Adipocyte (in vitro differentiated cells): ENCODE results near the gene TCERG1.

Experiments
- DNase-seq: peaks from one replicate; pipeline ENCODE4 v3.0.0-alpha.2; 2015; ENCODE audit warnings: low read depth
- H3K27me3 ChIP-seq: replicated peaks from 2 replicates; pipeline ENCODE4 v1.7.0; 2013; ENCODE audit warnings: mild to moderate bottlenecking, low read length, moderate library complexity; ENCODE audit not compliant: control insufficient read depth, insufficient read depth
- H3K36me3 ChIP-seq: 2 replicates; pipeline ENCODE4 v1.7.0; 2013; ENCODE audit warnings: low read length, mild to moderate bottlenecking, moderate library complexity; ENCODE audit not compliant: control insufficient read depth, insufficient read depth, severe bottlenecking
- H3K4me1 ChIP-seq: 2 replicates; pipeline ENCODE4 v1.7.0; 2013; ENCODE audit warnings: mild to moderate bottlenecking, low read length, moderate library complexity; ENCODE audit not compliant: control insufficient read depth, insufficient read depth
- H3K4me3 ChIP-seq: 2 replicates; pipeline ENCODE4 v1.7.0; 2013; ENCODE audit warnings: mild to moderate bottlenecking, low read length, moderate library complexity
- H3K9ac ChIP-seq: 2 replicates; pipeline ENCODE4 v1.7.0; 2013; ENCODE audit warnings: mild to moderate bottlenecking, low read length, moderate library complexity
- H3K9me3 ChIP-seq: 2 replicates; pipeline ENCODE4 v1.7.0; 2013; ENCODE audit warnings: mild to moderate bottlenecking, low read length, moderate library complexity; ENCODE audit not compliant: control insufficient read depth

TCERG1 gene

GRCh38 chr5:146426853-146427618 lies 20.1 kb upstream of the TCERG1 start:
- Histone ChIP-seq H3K9me3 (no peaks in the 10 kb centered on the region), H3K9ac (no peak overlapping the region), H3K36me3 (no peaks in the 10 kb centered on the region), H3K27me3 (peaks cover 20% of the 10 kb centered on the region), H3K4me1 (peaks cover 6% of the 10 kb centered on the region), H3K4me3 (no peak overlapping the region)
- DNase-seq: peak; percentile 86

GRCh38 chr5:146427619-146427997 lies 19.5 kb upstream of the TCERG1 start:
- Histone ChIP-seq H3K4me3 (no peak overlapping the region), H3K9ac (no peak overlapping the region), H3K4me1 (peaks cover 6% of the 10 kb centered on the region), H3K9me3 (no peaks in the 10 kb centered on the region), H3K36me3 (no peaks in the 10 kb centered on the region), H3K27me3 (peaks cover 20% of the 10 kb centered on the region)
- DNase-seq: no peak

DNA sequence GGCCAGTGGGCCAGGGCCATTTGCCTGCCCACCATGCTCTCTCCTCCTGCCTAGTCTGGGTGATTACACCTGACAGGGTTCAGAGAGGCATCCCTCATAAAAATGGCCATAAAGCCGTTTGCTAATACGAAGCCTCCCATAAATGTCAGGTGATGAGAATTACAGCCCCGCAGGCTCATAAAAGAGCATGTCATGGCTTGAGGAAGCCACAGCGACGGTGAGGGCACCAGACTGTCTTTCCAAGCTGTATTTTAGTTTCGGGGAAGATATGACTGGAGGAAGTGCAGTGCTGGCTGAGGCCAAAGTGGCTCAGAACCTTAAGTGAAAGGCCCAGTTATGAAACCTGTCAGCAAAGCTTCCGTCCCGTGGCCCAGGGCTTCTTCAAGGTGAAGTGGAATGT lies 18.5 kb upstream of the TCERG1 start:
- H3K36me3 ChIP-seq: no peaks in the 10 kb centered on the region
- DNase-seq: no peak
- H3K9me3 ChIP-seq: no peaks in the 10 kb centered on the region
- peaks cover 6% of the 10 kb centered on the region for H3K4me1 ChIP-seq
- no peak overlapping the region for H3K9ac ChIP-seq
- H3K27me3 ChIP-seq: peaks cover 21% of the 10 kb centered on the region
- H3K4me3 ChIP-seq: no peak overlapping the region

DNA sequence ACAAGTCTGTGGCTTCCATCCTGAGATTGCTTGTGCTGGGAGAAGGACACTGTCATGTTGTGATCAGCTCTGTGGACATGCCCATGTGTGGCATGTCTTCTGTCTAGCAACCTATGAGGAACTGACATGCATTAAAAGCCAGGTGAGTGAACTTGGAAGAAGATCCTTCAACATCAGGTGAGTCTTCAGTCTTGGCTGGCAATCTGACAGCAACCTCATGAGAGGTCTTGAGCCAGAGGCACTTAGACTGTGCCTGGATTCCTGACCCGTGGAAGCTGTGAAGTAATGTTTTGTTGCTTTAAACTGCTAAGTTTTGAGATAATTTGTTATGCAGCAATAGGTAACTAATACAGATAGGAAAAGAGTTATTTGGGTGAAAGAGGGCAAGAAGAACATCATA lies 6.8 kb upstream of the TCERG1 start:
- H3K4me1 ChIP-seq: no peaks in the 10 kb centered on the region
- no peak overlapping the region for H3K9ac ChIP-seq
- no peak for DNase-seq
- H3K9me3 ChIP-seq: no peaks in the 10 kb centered on the region
- peaks cover 2% of the 10 kb centered on the region for H3K27me3 ChIP-seq
- H3K4me3 ChIP-seq: no peak overlapping the region
- H3K36me3 ChIP-seq: no peaks in the 10 kb centered on the region

DNA sequence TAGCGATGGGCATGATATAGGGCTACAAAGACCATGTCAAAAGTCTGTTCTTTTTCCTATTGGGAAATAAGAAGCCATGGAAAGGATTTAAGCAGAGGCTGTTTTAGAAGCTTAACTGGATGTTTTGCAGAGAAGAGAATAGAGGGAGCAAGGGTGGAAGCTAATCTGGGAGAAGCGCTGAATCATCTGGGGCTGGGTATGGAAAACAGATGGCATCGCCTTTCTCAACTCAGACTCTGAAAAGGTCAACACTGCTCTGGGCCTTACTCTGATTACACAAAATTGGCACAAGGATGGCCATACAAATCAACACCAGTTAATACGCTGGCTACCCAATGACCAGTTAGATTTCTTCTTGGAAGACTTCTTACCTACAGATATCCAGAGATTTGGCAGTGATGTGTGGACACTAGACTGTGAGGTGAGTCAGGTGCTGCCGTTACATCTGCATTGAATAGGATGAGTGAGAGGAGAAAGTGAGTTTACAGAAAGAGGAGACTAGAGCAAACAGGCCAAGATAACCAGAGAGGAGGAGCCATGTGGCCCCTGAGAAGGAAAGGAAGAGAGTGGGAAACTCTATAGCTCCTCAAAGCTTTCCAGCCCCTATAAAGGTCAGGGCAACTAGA lies 6.2 kb upstream of the TCERG1 start:
- peak; percentile 58 for DNase-seq
- Histone ChIP-seq H3K9ac (no peak overlapping the region), H3K4me1 (no peaks in the 10 kb centered on the region), H3K4me3 (no peak overlapping the region), H3K27me3 (no peaks in the 10 kb centered on the region), H3K9me3 (no peaks in the 10 kb centered on the region), H3K36me3 (no peaks in the 10 kb centered on the region)

DNA sequence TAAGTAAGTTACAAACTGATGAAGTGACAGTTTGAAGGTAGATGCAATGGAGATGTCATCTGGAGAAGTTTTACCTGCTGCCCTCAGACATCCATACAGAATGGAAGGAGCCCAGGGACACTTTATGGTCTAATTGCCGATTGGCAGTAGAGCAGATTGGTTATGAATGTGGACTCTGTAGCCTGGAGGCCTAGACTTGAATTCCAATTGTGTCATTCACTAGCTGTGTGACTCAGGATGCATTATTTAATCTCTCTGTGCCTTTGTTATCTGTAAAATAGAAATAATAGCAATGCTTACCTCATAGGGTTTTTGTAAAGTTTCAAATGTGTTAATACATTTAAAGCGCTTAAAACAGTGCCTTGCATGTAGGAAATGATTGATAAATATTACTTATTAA lies 5.2 kb upstream of the TCERG1 start:
- DNase-seq: no peak
- H3K9ac ChIP-seq: no peak overlapping the region
- H3K36me3 ChIP-seq: no peaks in the 10 kb centered on the region
- H3K9me3 ChIP-seq: no peaks in the 10 kb centered on the region
- H3K4me1 ChIP-seq: peaks cover 2% of the 10 kb centered on the region
- H3K27me3 ChIP-seq: no peaks in the 10 kb centered on the region
- no peak overlapping the region for H3K4me3 ChIP-seq

GRCh38 chr5:146447734-146448380 lies 724 bp downstream of the TCERG1 start:
- Histone ChIP-seq H3K36me3 (no peaks in the 10 kb centered on the region), H3K4me3 (peak overlapping the region; percentile 90), H3K9ac (peak overlapping the region; percentile 96), H3K27me3 (no peaks in the 10 kb centered on the region), H3K4me1 (peaks cover 35% of the 10 kb centered on the region), H3K9me3 (no peaks in the 10 kb centered on the region)
- DNase-seq: peak; percentile 53

- Histone ChIP-seq H3K4me1 (peaks cover 35% of the 10 kb centered on the region), H3K9me3 (no peaks in the 10 kb centered on the region), H3K9ac (no peak overlapping the region), H3K4me3 (peak overlapping the region; percentile 90), H3K27me3 (no peaks in the 10 kb centered on the region), H3K36me3 (no peaks in the 10 kb centered on the region)
- peak; percentile 36 for DNase-seq
These were observed 1.8 kb downstream of the TCERG1 start for GRCh38 chr5:146448783-146449519.

DNA sequence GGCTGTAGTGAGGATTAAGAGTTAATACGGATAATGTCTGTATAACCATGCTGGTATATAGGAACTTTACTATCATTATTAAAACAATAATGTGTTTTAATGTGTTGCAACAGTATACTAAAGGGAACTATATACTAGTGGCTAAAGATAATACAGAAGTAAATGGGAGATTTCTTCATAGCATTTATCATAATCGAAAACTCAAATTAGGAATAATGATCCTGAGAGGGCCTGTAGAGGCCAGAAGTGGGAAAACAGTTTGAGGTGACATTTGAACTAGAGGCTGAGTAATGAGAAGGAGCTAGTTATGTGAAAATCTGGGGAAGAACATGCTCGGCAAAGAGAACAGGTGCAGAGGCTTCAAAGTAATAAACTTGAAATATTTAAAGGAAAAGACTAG lies 2.9 kb downstream of the TCERG1 start:
- no peak for DNase-seq
- H3K27me3 ChIP-seq: no peaks in the 10 kb centered on the region
- no peaks in the 10 kb centered on the region for H3K9me3 ChIP-seq
- H3K4me1 ChIP-seq: peaks cover 35% of the 10 kb centered on the region
- peaks cover 2% of the 10 kb centered on the region for H3K36me3 ChIP-seq
- H3K9ac ChIP-seq: no peak overlapping the region
- H3K4me3 ChIP-seq: no peak overlapping the region

DNA sequence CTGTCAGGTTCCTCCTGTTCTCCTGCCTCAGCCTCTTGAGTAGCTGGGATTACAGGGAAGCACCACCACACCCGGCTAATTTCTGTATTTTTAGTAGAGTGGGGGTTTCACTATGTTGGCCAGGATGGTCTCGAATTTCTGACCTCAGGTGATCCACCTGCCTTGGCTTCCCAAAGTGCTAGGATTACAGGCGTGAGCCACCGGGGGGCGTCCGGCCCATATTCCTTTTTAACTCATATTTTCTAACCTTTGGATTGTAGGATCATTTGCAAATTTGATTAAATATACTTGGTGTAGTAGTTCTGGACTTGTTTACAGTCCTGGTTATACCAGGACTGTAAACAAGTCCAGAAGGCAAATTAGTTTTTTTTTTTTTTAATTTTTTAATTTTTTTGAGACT lies 4.3 kb downstream of the TCERG1 start:
- Histone ChIP-seq H3K36me3 (peaks cover 13% of the 10 kb centered on the region), H3K4me1 (peaks cover 35% of the 10 kb centered on the region), H3K9me3 (no peaks in the 10 kb centered on the region), H3K4me3 (no peak overlapping the region), H3K9ac (no peak overlapping the region), H3K27me3 (no peaks in the 10 kb centered on the region)
- no peak for DNase-seq

DNA sequence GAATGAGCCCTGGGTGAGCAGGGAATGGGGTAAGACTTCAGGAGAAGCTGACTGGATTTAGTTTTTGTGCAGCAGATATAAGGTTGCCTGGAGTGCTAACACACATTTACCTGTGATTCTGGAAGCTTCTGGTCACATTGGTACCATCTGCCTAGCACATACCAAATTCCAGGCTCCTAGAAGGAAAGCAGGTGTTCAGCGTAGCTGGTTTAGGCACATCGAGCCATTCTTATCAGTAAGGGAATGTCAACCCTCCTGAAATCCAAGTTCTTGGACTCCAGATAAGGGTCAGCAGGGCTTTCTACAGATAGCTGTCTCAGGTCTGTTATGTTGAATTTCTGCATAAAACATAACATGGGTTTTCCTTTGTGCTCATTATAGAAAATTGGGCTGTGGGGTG lies 10.3 kb downstream of the TCERG1 start:
- peaks cover 14% of the 10 kb centered on the region for H3K4me1 ChIP-seq
- DNase-seq: no peak
- H3K4me3 ChIP-seq: no peak overlapping the region
- H3K9ac ChIP-seq: no peak overlapping the region
- H3K36me3 ChIP-seq: peaks cover 59% of the 10 kb centered on the region
- H3K9me3 ChIP-seq: no peaks in the 10 kb centered on the region
- no peaks in the 10 kb centered on the region for H3K27me3 ChIP-seq
